Breast epithelium (tissue), 3 donors: ENCODE data around the gene SEC22B.
"Not testable (repeated sequence)": the region's sequence is repeated elsewhere in the genome, so short reads cannot be mapped to it uniquely, and the experiment has no call there.

ENCODE experiments used
- CTCF ChIP-seq, 3 donors: fragments of 450-650 bp; IDR thresholded peaks; one replicate each; pipeline ENCODE4 v1.5.1; 2016 to 2017; ENCODE audit warnings: antibody characterized with exemption in 3 of 3, mild to moderate bottlenecking in 3 of 3, moderate library complexity in 3 of 3
- POLR2A ChIP-seq: fragments of 450-650 bp; IDR thresholded peaks from one replicate; pipeline ENCODE4 v1.6.1; 2016; ENCODE audit warnings: antibody characterized with exemption, mild to moderate bottlenecking, moderate library complexity

GRCh38 chr1:120178058-120178457 is 1.7 kb upstream of the SEC22B start:
- not testable (repeated sequence) for TF ChIP-seq CTCF (IDR thresholded peaks at IDR 0.05); POLR2A
